ENCODE data around the gene TBC1D2. TPM values are rescaled to one million over a fixed set of nuclear protein-coding genes. Genes with fewer than 3 reads are reported as not detected.

TBC1D2 gene
- total RNA-seq, 4 donors from 2014 or later, result 37.7 to 109 (median 55.8) TPM

- H3K9me3 ChIP-seq, result no peaks in the 10 kb centered on the region
- 76 to 94% methylated on average over 2 to 6 of the region's 6 CpGs for WGBS, 2 donors (ENCODE audit: low coverage in 1 of 2)
- H3K27me3 ChIP-seq, result no peaks in the 10 kb centered on the region
- no peak overlapping the region for H3K27ac ChIP-seq
- TF ChIP-seq, protein P1, sequence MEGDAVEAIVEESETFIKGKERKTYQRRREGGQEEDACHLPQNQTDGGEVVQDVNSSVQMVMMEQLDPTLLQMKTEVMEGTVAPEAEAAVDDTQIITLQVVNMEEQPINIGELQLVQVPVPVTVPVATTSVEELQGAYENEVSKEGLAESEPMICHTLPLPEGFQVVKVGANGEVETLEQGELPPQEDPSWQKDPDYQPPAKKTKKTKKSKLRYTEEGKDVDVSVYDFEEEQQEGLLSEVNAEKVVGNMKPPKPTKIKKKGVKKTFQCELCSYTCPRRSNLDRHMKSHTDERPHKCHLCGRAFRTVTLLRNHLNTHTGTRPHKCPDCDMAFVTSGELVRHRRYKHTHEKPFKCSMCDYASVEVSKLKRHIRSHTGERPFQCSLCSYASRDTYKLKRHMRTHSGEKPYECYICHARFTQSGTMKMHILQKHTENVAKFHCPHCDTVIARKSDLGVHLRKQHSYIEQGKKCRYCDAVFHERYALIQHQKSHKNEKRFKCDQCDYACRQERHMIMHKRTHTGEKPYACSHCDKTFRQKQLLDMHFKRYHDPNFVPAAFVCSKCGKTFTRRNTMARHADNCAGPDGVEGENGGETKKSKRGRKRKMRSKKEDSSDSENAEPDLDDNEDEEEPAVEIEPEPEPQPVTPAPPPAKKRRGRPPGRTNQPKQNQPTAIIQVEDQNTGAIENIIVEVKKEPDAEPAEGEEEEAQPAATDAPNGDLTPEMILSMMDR (IDR thresholded peaks at IDR 0.05), result no peak
- TF ChIP-seq POLR2A (IDR thresholded peaks at IDR 0.05) (no peak), EP300 (IDR thresholded peaks at IDR 0.05; ENCODE audit: low read depth) (no peak), POLR2AphosphoS5 (IDR thresholded peaks at IDR 0.05) (no peak)
- no peak overlapping the region for H3K4me3 ChIP-seq
- H3K36me3 ChIP-seq, result no peaks in the 10 kb centered on the region
- in situ Hi-C loops (cut with MboI; ENCODE audit: low pct_ligation_motif_present in 1 of 4, low pct_unique_long_range_greater_than_20kb in 1 of 4, low sequenced_read_pairs in 3 of 4), result loop anchor here in 1 of 4 donors (25.0 kb wide), 1 partner anchor 123 kb away; the partner anchor contains the start of gene NANS
- intact Hi-C loops (cut with DNase I; ENCODE audit: low total_unique reads), result no loop called here
- peaks cover 0 to 12% (median under 1%) of the 10 kb centered on the region in 4 donors for H3K4me1 ChIP-seq
- no peak for DNase-seq
Measured at GRCh38 chr9:98185021-98185567, 70.4 kb downstream of the TBC1D2 start.

DNA sequence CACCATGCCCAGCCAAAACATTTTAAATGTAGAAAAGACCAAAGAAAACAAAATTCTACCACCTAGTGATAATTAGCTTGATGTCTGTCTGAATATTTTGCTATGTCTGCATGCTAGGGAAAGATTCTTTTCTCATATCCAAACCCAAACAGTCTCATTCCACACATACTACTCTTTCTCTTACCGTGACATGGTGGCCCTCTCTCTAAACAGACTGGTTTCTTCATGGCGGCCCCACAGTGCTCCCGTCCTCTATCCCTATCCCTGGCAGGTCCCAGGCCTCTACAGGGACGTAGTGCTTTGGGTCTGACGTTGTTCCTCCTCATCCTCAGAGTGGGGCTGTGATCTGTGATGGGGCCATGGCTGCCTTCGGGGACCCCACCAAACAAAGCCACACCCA, 71.1 kb downstream of the TBC1D2 start:
- DNase-seq, result no peak
- Histone ChIP-seq H3K9me3 (no peaks in the 10 kb centered on the region), H3K27me3 (no peaks in the 10 kb centered on the region), H3K27ac (no peak overlapping the region), H3K36me3 (no peaks in the 10 kb centered on the region), H3K4me1 (peaks cover 0 to 5% (median 0%) of the 10 kb centered on the region in 4 donors), H3K4me3 (no peak overlapping the region)
- no peak for TF ChIP-seq POLR2AphosphoS5 (IDR thresholded peaks at IDR 0.05)
- TF ChIP-seq EP300 (IDR thresholded peaks at IDR 0.05; ENCODE audit: low read depth), result no peak
- TF ChIP-seq, protein P1 (IDR thresholded peaks at IDR 0.05), result no peak
- no peak for TF ChIP-seq POLR2A (IDR thresholded peaks at IDR 0.05)
- 89 to 90% methylated on average over 4 to 6 of the region's 6 CpGs for WGBS, 2 donors (ENCODE audit: low coverage in 1 of 2)
- in situ Hi-C loops (cut with MboI; ENCODE audit: low pct_ligation_motif_present in 1 of 4, low pct_unique_long_range_greater_than_20kb in 1 of 4, low sequenced_read_pairs in 3 of 4), result loop anchor here in 1 of 4 donors (25.0 kb wide), 1 partner anchor 122 kb away; the partner anchor contains the start of gene NANS
- intact Hi-C loops (cut with DNase I; ENCODE audit: low total_unique reads), result no loop called here

GRCh38 chr9:98182889-98183599, 72.4 kb downstream of the TBC1D2 start:
- Histone ChIP-seq H3K27ac (no peak overlapping the region), H3K27me3 (no peaks in the 10 kb centered on the region), H3K4me1 (no peaks in the 10 kb centered on the region), H3K36me3 (no peaks in the 10 kb centered on the region), H3K9me3 (no peaks in the 10 kb centered on the region), H3K4me3 (no peak overlapping the region)
- in situ Hi-C loops (cut with MboI; ENCODE audit: low pct_ligation_motif_present in 1 of 4, low pct_unique_long_range_greater_than_20kb in 1 of 4, low sequenced_read_pairs in 3 of 4), result loop anchor here in 1 of 4 donors (25.0 kb wide), 1 partner anchor 121 kb away; the partner anchor contains the start of gene NANS
- 81 to 88% methylated on average over 4 to 9 of the region's 9 CpGs for WGBS, 2 donors (ENCODE audit: low coverage in 1 of 2)
- DNase-seq, result peak; percentile 26
- intact Hi-C loops (cut with DNase I; ENCODE audit: low total_unique reads), result no loop called here
- TF ChIP-seq POLR2A (IDR thresholded peaks at IDR 0.05) (no peak), EP300 (IDR thresholded peaks at IDR 0.05; ENCODE audit: low read depth) (no peak), POLR2AphosphoS5 (IDR thresholded peaks at IDR 0.05) (no peak)
- TF ChIP-seq, protein P1 (IDR thresholded peaks at IDR 0.05), result no peak

GRCh38 chr9:98182069-98182820, 73.2 kb downstream of the TBC1D2 start:
- TF ChIP-seq, protein P1 (IDR thresholded peaks at IDR 0.05), result no peak
- TF ChIP-seq EP300 (IDR thresholded peaks at IDR 0.05; ENCODE audit: low read depth) (no peak), POLR2AphosphoS5 (IDR thresholded peaks at IDR 0.05) (no peak), POLR2A (IDR thresholded peaks at IDR 0.05) (no peak)
- H3K27ac ChIP-seq, result no peak overlapping the region

More at GRCh38 chr9:98182069-98182820, 73.2 kb downstream of the TBC1D2 start:
- Histone ChIP-seq H3K36me3 (no peaks in the 10 kb centered on the region), H3K4me1 (peaks cover 0 to 2% (median under 1%) of the 10 kb centered on the region in 4 donors), H3K4me3 (no peak overlapping the region), H3K9me3 (no peaks in the 10 kb centered on the region), H3K27me3 (no peaks in the 10 kb centered on the region)
- WGBS, 2 donors (ENCODE audit: low coverage in 1 of 2), result 86 to 88% methylated on average over 4 to 9 of the region's 9 CpGs
- intact Hi-C loops (cut with DNase I; ENCODE audit: low total_unique reads) (no loop called here), in situ Hi-C loops (cut with MboI; ENCODE audit: low pct_ligation_motif_present in 1 of 4, low pct_unique_long_range_greater_than_20kb in 1 of 4, low sequenced_read_pairs in 3 of 4) (loop anchor here in 1 of 4 donors (25.0 kb wide), 1 partner anchor 120 kb away; the partner anchor contains the start of gene NANS)
- DNase-seq, result no peak

Data from transverse colon (tissue), 4 donors.